Mesodermal cell (in vitro differentiated cells): ENCODE data around the gene YIF1B.
"Not testable (repeated sequence)": the region's sequence is repeated elsewhere in the genome, so short reads cannot be mapped to it uniquely, and the experiment has no call there.

Experiments
- H3K27ac ChIP-seq: 2 replicates; pipeline ENCODE4 v1.7.0; 2013; ENCODE audit warnings: mild to moderate bottlenecking, low read depth, low read length, moderate library complexity; ENCODE audit not compliant: severe bottlenecking
- H3K36me3 ChIP-seq: 2 replicates; pipeline ENCODE4 v1.7.1; 2013; ENCODE audit warnings: mild to moderate bottlenecking, low read length, moderate library complexity; ENCODE audit not compliant: control insufficient read depth, insufficient read depth
- H3K4me1 ChIP-seq: one replicate; pipeline ENCODE4 v1.7.1; 2013; ENCODE audit warnings: mild to moderate bottlenecking, low read length; ENCODE audit not compliant: insufficient read depth, control insufficient read depth, poor library complexity, severe bottlenecking
- H3K4me3 ChIP-seq: 2 replicates; pipeline ENCODE4 v1.7.0; 2013; ENCODE audit warnings: low read length, control low read depth, mild to moderate bottlenecking; ENCODE audit not compliant: insufficient read depth, poor library complexity, severe bottlenecking; ENCODE audit errors: extremely low read depth
- H3K9me3 ChIP-seq: 2 replicates; pipeline ENCODE4 v1.7.1; 2013; ENCODE audit warnings: mild to moderate bottlenecking, low read length, moderate library complexity; ENCODE audit not compliant: control insufficient read depth
- WGBS, 2 experiments: methylation state at CpG; one replicate each; pipeline ENCODE4 v1.1.5; 2013; ENCODE audit warnings: missing lambda C conversion rate in 2 of 2; ENCODE audit not compliant: insufficient coverage in 2 of 2; 5-methylcytosine and 5-hydroxymethylcytosine counted together

YIF1B gene

GRCh38 chr19:38355728-38356725, 40.3 kb upstream of the YIF1B start:
- 84 to 86% methylated on average over 12 to 15 of the region's 16 CpGs for WGBS, 2 experiments
- Histone ChIP-seq H3K9me3 (no peaks in the 10 kb centered on the region), H3K36me3 (no peaks in the 10 kb centered on the region), H3K4me3 (no peak overlapping the region), H3K4me1 (no peaks in the 10 kb centered on the region), H3K27ac (no peak overlapping the region)

- H3K9me3 ChIP-seq, result no peaks in the 10 kb centered on the region
- no peaks in the 10 kb centered on the region for H3K36me3 ChIP-seq
- no peak overlapping the region for H3K4me3 ChIP-seq
- no peaks in the 10 kb centered on the region for H3K4me1 ChIP-seq
- WGBS, 2 experiments, result 85 to 94% methylated on average over 5 to 7 of the region's 8 CpGs
- H3K27ac ChIP-seq, result no peak overlapping the region
These were observed 36.9 kb upstream of the YIF1B start for GRCh38 chr19:38352611-38353010.

DNA sequence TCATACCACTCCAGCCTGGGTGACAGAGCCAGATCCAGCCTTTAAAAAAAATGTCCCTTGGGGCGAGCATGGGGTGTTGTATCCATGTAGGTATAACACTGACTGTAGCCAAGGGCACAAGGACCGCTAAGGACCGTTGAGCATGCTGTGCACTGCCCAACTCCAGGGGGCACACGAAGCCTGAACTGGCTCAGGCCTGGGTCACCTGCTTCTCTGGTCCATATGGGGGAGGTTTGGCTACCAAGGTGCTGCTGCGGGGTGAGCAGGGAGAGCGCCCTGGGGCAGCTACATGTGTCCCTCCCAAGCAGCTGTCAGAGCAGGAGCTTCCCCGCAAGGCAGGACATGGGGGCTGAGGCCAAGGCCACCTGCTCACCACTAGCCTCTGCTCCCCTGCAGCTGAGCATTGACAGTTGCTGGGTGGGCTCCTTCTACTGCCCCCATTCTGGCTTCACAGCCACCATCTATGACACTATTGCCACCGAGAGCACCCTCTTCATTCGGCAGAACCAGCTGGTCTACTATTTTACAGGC, 36.2 kb upstream of the YIF1B start:
- 74 to 87% methylated on average over 7 to 8 of the region's 9 CpGs for WGBS, 2 experiments
- Histone ChIP-seq H3K4me1 (no peaks in the 10 kb centered on the region), H3K27ac (no peak overlapping the region), H3K4me3 (no peak overlapping the region), H3K9me3 (no peaks in the 10 kb centered on the region), H3K36me3 (no peaks in the 10 kb centered on the region)

GRCh38 chr19:38350883-38351282, 35.1 kb upstream of the YIF1B start:
- WGBS, 2 experiments, result 91 to 97% methylated on average over 3 of the region's 3 CpGs
- Histone ChIP-seq H3K36me3 (no peaks in the 10 kb centered on the region), H3K4me1 (no peaks in the 10 kb centered on the region), H3K9me3 (no peaks in the 10 kb centered on the region), H3K27ac (no peak overlapping the region), H3K4me3 (no peak overlapping the region)

DNA sequence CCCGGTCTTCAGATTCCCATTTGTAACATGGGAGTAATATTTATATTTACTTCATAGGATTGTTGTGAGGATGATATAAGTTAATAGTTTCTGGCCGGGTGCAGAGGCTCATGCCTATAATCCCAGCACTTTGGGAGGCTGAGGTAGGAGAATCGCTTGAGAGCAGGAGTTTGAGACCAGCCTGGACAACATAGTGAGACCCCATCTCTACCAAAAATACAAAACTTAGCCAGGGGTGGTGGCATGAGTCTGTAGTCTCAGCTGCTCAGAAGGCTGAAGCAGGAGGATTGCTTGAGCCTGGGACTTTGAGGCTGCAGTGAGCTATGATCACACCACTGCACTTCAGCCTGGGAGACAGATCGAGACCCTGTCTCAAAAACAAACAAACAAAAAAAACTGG, 31.1 kb upstream of the YIF1B start:
- H3K4me1 ChIP-seq, result no peaks in the 10 kb centered on the region
- no peaks in the 10 kb centered on the region for H3K9me3 ChIP-seq
- H3K36me3 ChIP-seq, result no peaks in the 10 kb centered on the region
- no peak overlapping the region for H3K27ac ChIP-seq
- H3K4me3 ChIP-seq, result no peak overlapping the region
- WGBS, 2 experiments, result 92 to 100% methylated on average over 1 to 2 of the region's 4 CpGs

DNA sequence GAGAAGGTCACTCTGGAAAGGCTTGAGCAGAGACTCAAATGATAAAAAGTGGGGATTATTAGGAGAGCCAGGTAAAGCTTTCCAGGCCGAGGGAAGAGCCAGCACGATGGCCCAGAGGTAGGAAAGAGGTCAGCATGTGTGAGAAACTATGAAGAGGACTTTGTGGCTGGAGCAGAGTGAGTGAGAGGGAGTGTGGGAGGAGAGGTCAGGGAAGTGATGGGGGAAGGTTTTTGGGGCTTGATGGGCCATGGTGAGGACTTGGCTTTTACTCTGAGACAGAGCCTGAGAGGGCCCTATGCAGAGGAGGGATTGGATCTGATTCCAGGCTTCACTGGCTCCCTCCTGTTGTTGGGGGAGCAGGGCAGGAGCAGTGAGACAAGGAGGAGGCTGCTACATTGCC, 25.2 kb upstream of the YIF1B start:
- no peak overlapping the region for H3K4me3 ChIP-seq
- H3K9me3 ChIP-seq, result no peaks in the 10 kb centered on the region
- no peak overlapping the region for H3K27ac ChIP-seq
- H3K4me1 ChIP-seq, result peaks cover 5% of the 10 kb centered on the region
- no peaks in the 10 kb centered on the region for H3K36me3 ChIP-seq
- WGBS, 2 experiments, result 85 to 100% methylated on average over 2 of the region's 2 CpGs

GRCh38 chr19:38339011-38339410, 23.3 kb upstream of the YIF1B start:
- WGBS, 2 experiments, result 70 to 88% methylated on average over 2 of the region's 4 CpGs
- not testable (repeated sequence) for H3K4me3 ChIP-seq, H3K4me1 ChIP-seq, H3K9me3 ChIP-seq, H3K27ac ChIP-seq, H3K36me3 ChIP-seq

DNA sequence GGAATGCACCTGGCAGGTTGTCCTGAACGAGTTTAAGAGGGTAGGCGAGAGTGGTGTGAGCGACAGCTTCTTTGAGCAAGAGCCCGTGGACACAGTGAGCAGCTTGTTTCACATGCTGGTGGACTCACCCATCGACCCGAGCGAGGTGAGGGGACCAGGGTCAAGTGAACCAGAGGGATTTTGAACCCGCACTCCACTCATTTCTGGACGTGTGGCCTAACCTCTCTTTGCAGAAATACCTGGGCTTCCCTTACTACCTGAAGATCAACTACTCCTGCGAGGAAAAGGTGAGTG, 21.6 kb upstream of the YIF1B start:
- no peaks in the 10 kb centered on the region for H3K36me3 ChIP-seq
- H3K4me1 ChIP-seq, result peaks cover 5% of the 10 kb centered on the region
- WGBS, 2 experiments, result 67 to 69% methylated on average over 9 of the region's 10 CpGs
- H3K9me3 ChIP-seq, result no peaks in the 10 kb centered on the region
- H3K4me3 ChIP-seq, result peak overlapping the region; percentile 63
- no peak overlapping the region for H3K27ac ChIP-seq

GRCh38 chr19:38336638-38337359, 21.1 kb upstream of the YIF1B start:
- Histone ChIP-seq H3K4me3 (peak overlapping the region; percentile 63), H3K27ac (peak overlapping the region; percentile 26), H3K4me1 (peaks cover 5% of the 10 kb centered on the region), H3K36me3 (no peaks in the 10 kb centered on the region), H3K9me3 (no peaks in the 10 kb centered on the region)
- WGBS, 2 experiments, result 6 to 7% methylated on average over 35 to 41 of the region's 41 CpGs

GRCh38 chr19:38335949-38336637, 20.3 kb upstream of the YIF1B start:
- 0 to 1% methylated on average over 38 to 52 of the region's 52 CpGs for WGBS, 2 experiments
- Histone ChIP-seq H3K4me1 (peaks cover 5% of the 10 kb centered on the region), H3K4me3 (peak overlapping the region; percentile 63), H3K36me3 (no peaks in the 10 kb centered on the region), H3K9me3 (no peaks in the 10 kb centered on the region), H3K27ac (peak overlapping the region; percentile 71)
